ENCODE data around the gene C1D.

DNA sequence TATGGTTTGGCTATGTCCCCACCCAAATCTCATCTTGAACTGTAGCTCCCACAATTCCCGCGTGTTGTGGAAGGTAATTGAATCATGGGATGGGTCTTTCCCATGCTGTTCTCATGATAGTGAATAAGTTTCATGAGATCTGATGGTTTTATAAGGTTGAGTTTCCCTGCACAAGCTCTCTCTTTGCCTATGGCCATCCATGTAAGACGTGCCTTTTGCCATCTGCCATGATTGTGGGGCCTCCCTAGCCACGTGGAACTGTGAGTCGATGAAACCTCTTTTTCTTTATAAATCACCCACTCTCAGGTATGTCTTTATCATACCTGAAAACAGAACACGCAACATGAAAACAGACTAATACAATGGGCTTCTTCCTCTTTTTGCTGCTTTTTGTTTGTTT is 11.2 kb upstream of the C1D start:
- TF ChIP-seq EZH2 (IDR thresholded peaks at IDR 0.05), result no peak
- TF ChIP-seq CTCF (IDR thresholded peaks at IDR 0.05), result no peak

Data from neural progenitor cell (in vitro differentiated cells).